HEK293T (cell line): Measurements from ENCODE around the gene INHBA.

Experiments used
- BHLHE40 ChIP-seq: fragments of 450-650 bp; IDR thresholded peaks from 2 replicates; pipeline ENCODE4 v1.6.1; 2016; ENCODE audit warnings: mild to moderate bottlenecking, moderate library complexity, borderline replicate concordance
- ELF4 ChIP-seq: fragments of 450-650 bp; IDR thresholded peaks from 2 replicates; pipeline ENCODE4 v1.6.1; 2017; ENCODE audit warnings: antibody characterized with exemption
- FOXA1 ChIP-seq: fragments of 450-650 bp; IDR thresholded peaks from 2 replicates; pipeline ENCODE4 v1.6.1; 2016; ENCODE audit warnings: mild to moderate bottlenecking
- FOXK2 ChIP-seq: fragments of 450-650 bp; IDR thresholded peaks from 2 replicates; pipeline ENCODE4 v1.6.1; 2016; ENCODE audit warnings: mild to moderate bottlenecking
- FOXM1 ChIP-seq: fragments of 450-650 bp; IDR thresholded peaks from 2 replicates; pipeline ENCODE4 v1.6.1; 2017; ENCODE audit warnings: mild to moderate bottlenecking, borderline replicate concordance
- LEF1 ChIP-seq: fragments of 450-650 bp; IDR thresholded peaks from 2 replicates; pipeline ENCODE4 v1.6.1; 2017; ENCODE audit warnings: mild to moderate bottlenecking, borderline replicate concordance
- NFRKB ChIP-seq: fragments of 450-650 bp; IDR thresholded peaks from 2 replicates; pipeline ENCODE4 v1.6.1; 2016; ENCODE audit warnings: mild to moderate bottlenecking, moderate library complexity
- SP1 ChIP-seq: fragments of 450-650 bp; IDR thresholded peaks from 2 replicates; pipeline ENCODE4 v1.6.1; 2017
- ZNF384 ChIP-seq: fragments of 450-650 bp; IDR thresholded peaks from 2 replicates; pipeline ENCODE4 v1.6.1; 2016
- TF ChIP-seq, protein P1 (sequence below): fragments of 450-650 bp; IDR thresholded peaks from 2 replicates; pipeline ENCODE4 v1.6.1; 2016

DNA sequence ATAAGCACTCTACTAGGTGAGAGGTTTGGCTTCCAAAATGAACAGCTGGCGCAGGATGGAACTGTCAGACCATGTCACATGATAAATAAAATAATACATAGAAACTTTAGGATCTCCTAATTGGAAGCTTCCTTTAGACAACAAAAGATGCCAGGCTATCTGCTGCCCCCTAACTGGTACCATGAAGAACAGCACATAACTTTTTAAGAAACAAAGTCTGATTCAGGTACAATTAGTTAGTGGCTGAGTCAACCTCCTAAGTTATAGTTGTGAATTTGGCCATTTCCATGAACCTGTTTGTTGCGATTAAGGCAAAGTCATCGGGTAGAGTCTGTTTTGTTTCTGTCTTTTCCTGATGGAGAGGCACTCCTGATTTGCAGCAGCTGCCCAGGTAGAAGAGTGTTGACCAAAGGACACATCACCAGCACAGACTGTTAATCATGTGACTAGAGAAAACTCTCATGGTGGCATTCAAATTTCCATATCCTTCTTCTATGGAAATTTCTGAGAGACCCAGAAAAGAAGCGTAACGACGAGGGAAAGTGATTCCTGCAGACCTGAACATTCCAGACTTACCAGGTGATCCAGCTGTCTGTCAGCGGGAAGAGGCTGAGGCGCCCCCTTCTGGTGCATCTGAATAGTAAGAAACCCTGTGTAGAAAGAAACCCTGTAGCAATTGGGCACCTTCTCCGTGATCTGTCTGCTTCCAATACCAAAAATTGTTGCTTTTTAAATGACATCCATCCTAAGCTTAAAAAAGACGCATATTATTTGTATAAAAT lies 8.6 kb upstream of the INHBA start:
- TF ChIP-seq SP1 (no peak), BHLHE40 (no peak), FOXM1 (no peak), FOXA1 (no peak), ELF4 (no peak), NFRKB (no peak), LEF1 (no peak), ZNF384 (no peak), FOXK2 (no peak)
- TF ChIP-seq, protein P1, sequence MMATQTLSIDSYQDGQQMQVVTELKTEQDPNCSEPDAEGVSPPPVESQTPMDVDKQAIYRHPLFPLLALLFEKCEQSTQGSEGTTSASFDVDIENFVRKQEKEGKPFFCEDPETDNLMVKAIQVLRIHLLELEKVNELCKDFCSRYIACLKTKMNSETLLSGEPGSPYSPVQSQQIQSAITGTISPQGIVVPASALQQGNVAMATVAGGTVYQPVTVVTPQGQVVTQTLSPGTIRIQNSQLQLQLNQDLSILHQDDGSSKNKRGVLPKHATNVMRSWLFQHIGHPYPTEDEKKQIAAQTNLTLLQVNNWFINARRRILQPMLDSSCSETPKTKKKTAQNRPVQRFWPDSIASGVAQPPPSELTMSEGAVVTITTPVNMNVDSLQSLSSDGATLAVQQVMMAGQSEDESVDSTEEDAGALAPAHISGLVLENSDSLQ, result peak; percentile 73
